SK-N-DZ (cell line): Measurements from ENCODE around the gene PLEKHA7.

Experiments
- DNase-seq: peaks from one replicate; pipeline ENCODE4 v3.0.0-alpha.2; 2015; ENCODE audit warnings: low spot score

PLEKHA7 gene

GRCh38 chr11:16775614-16776283 is 238.5 kb downstream of the PLEKHA7 start:
- DNase-seq, result no peak

DNA sequence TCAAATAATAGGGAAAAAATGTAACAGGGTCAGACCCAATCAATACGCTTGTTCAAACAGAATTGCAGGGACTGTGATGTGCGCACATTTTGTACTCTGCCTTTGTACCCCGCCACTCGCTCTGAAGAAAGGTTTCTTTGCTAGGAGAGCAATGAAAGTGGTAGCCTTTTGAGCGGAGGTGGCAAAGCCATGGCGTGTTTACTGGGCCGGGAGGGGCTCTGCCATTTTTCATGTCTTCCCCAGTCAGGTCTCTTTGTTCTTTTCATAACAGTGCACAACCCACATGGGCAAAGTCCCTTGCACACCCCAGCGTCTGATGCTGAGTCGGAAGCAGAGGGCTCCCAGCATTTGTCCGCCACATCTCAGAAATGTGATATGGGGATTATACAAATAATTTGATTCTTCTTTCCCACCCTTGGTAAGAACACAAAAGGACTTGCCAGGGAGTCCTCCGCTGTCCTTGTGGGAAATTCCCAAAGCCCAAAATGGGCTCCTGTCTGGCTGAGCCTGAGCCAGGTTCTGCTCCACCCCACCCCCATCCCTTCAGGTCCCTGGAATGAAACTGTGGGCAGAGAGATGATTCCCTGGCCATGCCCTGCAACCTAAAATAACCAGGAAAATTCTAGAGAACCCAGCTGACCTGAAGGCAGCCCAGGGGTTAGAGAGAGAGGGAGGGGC is 239.1 kb downstream of the PLEKHA7 start:
- no peak for DNase-seq

DNA sequence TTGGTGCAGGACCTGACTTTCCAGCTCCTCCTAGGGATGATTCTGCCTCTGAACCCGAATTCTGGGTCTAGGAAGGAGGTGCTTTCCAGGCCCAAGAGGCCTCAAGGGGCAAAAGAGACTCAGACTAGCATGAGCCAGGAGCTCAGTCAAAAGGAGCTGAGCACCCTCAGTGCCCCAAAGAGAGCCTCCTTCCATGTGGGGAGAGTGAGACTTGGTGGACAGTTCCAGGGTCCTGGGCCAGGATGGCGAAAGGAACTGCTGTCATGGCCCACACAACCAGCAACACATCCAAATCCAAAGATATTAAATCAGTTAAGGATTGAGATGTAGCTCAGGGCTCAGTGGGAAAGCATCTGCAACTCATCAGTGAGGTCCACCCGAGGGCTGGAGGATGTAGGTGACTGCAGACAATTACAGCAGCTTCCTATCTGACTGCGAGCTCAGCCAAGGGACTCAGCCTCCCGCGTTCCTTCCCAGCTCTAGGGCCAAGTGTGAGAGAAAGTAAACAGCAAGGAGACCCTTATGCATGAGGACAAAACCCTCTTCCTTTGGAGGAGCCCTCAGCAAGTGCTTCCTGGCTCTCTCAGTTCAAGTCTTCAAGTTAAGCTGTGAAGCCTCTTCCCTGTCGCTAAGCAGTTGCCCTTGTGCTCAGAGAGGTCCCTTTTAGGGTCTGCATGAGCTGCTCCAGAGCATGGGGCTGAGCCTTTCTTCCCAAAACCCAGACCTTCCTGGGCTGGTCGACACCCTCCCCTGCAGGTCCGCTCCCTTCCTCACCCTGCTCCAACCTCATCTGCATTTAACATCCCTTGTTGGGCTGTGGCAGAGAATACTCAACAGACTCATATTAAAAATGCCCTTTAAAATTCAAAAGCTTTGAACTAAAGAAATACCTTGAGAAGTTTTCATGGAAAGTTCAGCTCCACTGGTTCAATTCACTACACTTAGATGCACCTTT is 240.0 kb downstream of the PLEKHA7 start:
- no peak for DNase-seq

- DNase-seq, result no peak
Measured at GRCh38 chr11:16772141-16772512, 242.1 kb downstream of the PLEKHA7 start.

DNA sequence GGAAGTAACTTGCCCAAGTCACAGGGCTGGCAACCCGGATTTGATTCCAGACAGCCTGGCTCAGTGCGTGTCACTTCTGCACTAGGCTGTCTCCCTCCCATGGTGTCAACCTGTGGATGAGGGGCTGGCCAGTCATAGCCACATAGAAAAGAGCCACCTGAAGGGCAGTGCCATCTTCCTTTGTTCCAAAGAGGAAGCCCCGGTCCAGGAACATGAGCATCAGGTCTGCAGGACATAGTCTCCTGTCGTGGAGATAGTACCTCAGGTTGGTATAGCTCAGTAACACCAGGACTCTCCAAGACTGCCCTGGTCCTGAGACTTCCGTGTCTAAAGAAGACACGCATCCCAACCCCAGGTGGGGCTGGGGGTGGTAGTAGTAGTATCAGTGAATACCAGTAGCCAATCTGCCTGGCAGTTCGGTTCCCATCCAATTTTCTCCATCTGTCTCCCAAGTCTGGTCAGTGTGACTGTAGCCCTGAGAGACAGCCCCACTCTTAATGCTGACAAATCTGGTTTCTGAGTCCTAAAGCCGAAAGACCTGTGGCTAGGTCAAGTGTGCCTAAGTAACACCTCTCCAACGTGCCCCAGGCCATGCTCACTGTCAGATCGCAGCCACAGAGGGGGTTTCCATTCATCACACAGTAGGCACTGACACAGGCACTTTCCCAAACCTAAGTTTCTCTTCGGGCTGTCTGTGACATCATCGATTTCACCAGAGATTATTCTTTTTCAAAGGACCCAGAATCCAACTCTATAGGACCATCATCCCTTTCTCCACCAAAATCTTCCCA is 242.7 kb downstream of the PLEKHA7 start:
- DNase-seq, result no peak

DNA sequence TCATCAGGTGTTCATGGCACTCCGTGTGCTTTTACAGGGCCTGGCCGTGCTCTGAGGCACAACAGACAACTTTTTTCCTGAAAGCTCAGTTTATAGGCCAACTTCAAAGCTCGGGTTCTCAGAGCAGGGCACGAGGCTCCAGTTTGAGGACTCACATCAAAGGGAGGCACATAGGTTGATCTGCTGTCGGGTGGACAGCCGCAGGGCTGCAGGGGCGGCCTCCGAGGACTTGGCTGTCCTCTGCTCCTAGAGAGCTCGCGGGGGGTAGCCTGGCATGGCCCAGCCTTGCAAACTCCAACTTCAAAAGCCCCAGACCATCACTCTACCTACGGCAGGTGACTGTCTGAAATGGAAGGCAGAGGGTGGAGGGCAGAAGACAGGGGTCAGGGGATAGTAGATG is 244.2 kb downstream of the PLEKHA7 start:
- DNase-seq, result no peak

GRCh38 chr11:16769386-16769785 is 244.8 kb downstream of the PLEKHA7 start:
- no peak for DNase-seq

GRCh38 chr11:16767957-16768356 is 246.3 kb downstream of the PLEKHA7 start:
- no peak for DNase-seq

DNA sequence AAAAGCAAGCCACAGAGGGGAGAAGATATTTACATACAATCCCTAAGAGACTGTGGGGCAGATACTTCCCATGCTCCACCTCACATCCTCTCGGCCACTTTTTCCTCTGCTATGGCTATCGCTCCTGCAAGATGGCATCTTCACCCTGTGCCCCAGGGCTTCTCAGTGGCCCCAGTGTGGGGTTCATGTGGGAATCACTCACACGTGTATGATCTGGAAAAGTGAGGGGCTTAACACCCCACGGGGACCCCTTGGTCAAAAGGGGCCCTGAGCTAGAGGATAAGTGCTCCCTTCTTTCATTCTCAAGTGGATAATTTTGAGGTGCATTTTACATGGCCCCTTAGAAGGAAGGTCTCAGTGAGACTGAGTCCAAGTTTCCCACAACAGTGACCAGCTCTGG is 247.1 kb downstream of the PLEKHA7 start:
- no peak for DNase-seq

DNA sequence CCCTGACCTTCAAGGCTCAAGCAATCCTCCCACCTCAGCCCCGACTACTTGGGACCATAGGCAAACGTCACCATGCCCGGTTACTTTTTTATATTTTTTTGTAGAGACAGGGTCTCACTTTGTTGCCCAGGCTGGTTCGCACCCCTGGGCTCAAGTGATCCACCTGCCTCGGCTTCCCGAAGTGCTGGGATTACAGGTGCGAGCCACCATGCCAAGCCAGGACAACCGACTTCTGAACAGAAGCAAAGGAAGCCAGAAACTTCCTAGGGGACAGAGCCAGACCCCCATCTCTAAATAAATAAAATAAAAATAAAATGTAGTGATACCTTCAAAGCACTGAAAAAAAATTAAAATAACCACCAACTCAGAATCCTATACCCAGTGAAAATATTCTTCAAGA is 249.3 kb downstream of the PLEKHA7 start:
- DNase-seq, result no peak

GRCh38 chr11:16763746-16764145 is 250.5 kb downstream of the PLEKHA7 start:
- no peak for DNase-seq

- DNase-seq, result no peak
Measured at GRCh38 chr11:16759857-16760508, 254.2 kb downstream of the PLEKHA7 start.

- DNase-seq, result no peak
Measured at GRCh38 chr11:16758382-16759024, 255.7 kb downstream of the PLEKHA7 start.

- no peak for DNase-seq
Measured at GRCh38 chr11:16750417-16750816, 263.8 kb downstream of the PLEKHA7 start.

DNA sequence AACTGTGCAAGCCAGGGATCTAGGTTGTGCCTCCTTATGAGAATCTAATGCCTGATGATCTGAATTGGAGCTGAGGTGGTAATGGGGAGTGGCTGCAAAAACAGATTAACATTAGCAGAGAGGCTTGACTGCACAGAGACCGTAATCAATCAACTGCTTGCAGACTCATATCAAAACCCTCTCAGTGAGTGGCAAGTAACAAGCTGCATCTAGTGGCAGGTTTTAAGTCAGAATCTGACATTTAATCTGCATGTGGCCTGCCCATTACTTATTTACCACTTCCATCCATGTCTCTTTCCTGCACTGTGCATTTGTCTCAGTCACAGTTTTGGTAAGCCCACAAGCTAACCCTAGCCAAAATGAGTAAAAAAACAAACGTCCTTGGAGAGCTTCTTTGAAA is 264.5 kb downstream of the PLEKHA7 start:
- no peak for DNase-seq

GRCh38 chr11:16749092-16749491 is 265.1 kb downstream of the PLEKHA7 start:
- no peak for DNase-seq

DNA sequence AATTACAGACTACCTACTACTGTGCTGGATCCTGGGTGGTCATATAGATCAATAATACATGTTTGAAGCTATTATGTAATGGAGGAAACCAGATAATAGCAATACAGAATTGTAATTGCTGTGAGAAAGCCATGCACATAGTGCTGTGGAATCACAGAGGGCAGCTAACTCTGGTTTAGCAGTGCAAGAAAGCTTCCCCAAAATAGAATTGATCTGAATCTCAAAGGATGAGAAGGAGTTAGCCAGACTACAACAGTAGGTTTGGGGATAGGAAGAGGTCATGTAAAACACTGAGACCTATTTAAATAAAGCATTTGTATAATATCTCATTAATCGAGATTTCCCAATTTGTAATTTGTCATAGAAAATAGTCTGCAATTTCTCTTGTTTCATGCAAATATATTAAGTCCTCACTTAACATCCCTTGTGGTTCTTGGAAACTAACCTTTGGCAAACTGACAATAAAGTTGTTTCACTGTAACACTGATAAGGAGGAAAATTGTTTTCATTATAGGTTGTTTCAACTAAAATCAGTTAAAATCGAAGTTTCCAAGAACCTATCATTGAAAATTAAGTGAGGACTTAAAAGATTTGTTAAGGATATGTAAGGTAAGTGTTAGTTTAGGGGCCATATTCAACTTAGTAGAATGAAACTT is 268.1 kb downstream of the PLEKHA7 start:
- no peak for DNase-seq

GRCh38 chr11:16744128-16744725 is 270.0 kb downstream of the PLEKHA7 start:
- DNase-seq, result no peak

DNA sequence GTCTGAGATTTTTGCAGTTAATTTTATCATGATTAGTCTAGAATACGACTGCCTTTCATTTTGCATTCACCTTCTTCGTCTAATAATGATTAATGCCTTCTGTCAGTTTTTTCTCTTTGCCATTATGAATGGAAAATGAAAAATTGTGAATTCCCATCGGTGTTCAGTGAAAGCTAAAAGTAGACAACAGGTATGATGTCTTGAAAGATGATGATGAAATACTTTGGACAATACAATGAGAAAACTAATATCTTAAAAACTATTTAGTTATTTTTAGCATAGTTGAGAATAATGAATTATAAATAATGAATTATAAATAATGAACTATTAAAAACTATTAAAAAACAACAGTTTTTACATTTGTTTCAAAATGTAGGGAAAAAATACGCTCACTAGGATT is 270.7 kb downstream of the PLEKHA7 start:
- DNase-seq, result no peak

GRCh38 chr11:16741473-16741872 is 272.7 kb downstream of the PLEKHA7 start:
- no peak for DNase-seq
